GF-D8 (cell line): ENCODE results near the gene RMI2.
"Not testable (repeated sequence)": the region's sequence is repeated elsewhere in the genome, so short reads cannot be mapped to it uniquely, and the experiment has no call there.

Experiments used
- DNase-seq: peaks from one replicate; lab custom pipeline; 2025; lab: John Stamatoyannopoulos, UW

RMI2 gene

GRCh38 chr16:11345040-11345862 lies at the start of gene RMI2:
Gene RMI2, plus strand, starts transcription at chr16:11345459. Its CDS starts 13 bp downstream, at chr16:11345472.
- DNase-seq = peak; percentile 92

GRCh38 chr16:11295672-11296071 lies 49.6 kb upstream of the RMI2 start:
- no peak for DNase-seq

GRCh38 chr16:11296351-11296705 lies 48.9 kb upstream of the RMI2 start:
- no peak for DNase-seq

GRCh38 chr16:11296706-11297491 lies 48.4 kb upstream of the RMI2 start:
- no peak for DNase-seq

- peak; percentile 90 for DNase-seq
Measured at GRCh38 chr16:11297492-11298142, 47.6 kb upstream of the RMI2 start.

GRCh38 chr16:11298143-11298900 lies 46.9 kb upstream of the RMI2 start:
- no peak for DNase-seq

GRCh38 chr16:11298950-11299547 lies 46.2 kb upstream of the RMI2 start:
- DNase-seq = not testable (repeated sequence)

GRCh38 chr16:11299865-11300559 lies 45.2 kb upstream of the RMI2 start:
- no peak for DNase-seq

GRCh38 chr16:11300560-11300892 lies 44.7 kb upstream of the RMI2 start:
- DNase-seq = no peak

GRCh38 chr16:11301645-11302501 lies 43.4 kb upstream of the RMI2 start:
- DNase-seq = no peak

- no peak for DNase-seq
Measured at GRCh38 chr16:11302977-11303376, 42.3 kb upstream of the RMI2 start.

- no peak for DNase-seq
Measured at GRCh38 chr16:11303405-11304138, 41.7 kb upstream of the RMI2 start.

GRCh38 chr16:11306381-11306780 lies 38.9 kb upstream of the RMI2 start:
- DNase-seq = no peak

- DNase-seq = peak; percentile 93
Measured at GRCh38 chr16:11306997-11307638, 38.1 kb upstream of the RMI2 start.

- no peak for DNase-seq
Measured at GRCh38 chr16:11307639-11308492, 37.4 kb upstream of the RMI2 start.

GRCh38 chr16:11308493-11309283 lies 36.6 kb upstream of the RMI2 start:
- DNase-seq = no peak
